DOHH2 (cell line): ENCODE measurements around the gene MEGF11.

ENCODE experiments used
- H3F3A ChIP-seq: fragments of 200-600 bp; sonication (generic), shearing (Covaris generic); 2 replicates; pipeline ENCODE4 v1.6.0; 2016; ENCODE audit warnings: antibody characterized with exemption, mild to moderate bottlenecking; ENCODE audit not compliant: control insufficient read depth, insufficient read depth
- H3K27ac ChIP-seq: fragments of 200-600 bp; sonication (generic); 2 replicates; pipeline ENCODE4 v1.5.1; 2014; ENCODE audit warnings: low read depth, mild to moderate bottlenecking, low read length, moderate library complexity
- H3K27me3 ChIP-seq: fragments of 200-600 bp; sonication (generic); 2 replicates; pipeline ENCODE4 v1.6.1; 2014; ENCODE audit warnings: mild to moderate bottlenecking, low read length, mixed read lengths; ENCODE audit not compliant: control insufficient read depth
- H3K36me3 ChIP-seq: fragments of 200-600 bp; sonication (generic); 2 replicates; pipeline ENCODE4 v1.6.1; 2014; ENCODE audit warnings: mild to moderate bottlenecking, low read length, moderate library complexity, mixed read lengths; ENCODE audit not compliant: control insufficient read depth
- H3K4me1 ChIP-seq: fragments of 200-600 bp; sonication (generic); 2 replicates; pipeline ENCODE4 v1.6.1; 2014; ENCODE audit warnings: mild to moderate bottlenecking, low read length, mixed read lengths; ENCODE audit not compliant: control insufficient read depth
- H3K4me2 ChIP-seq: fragments of 200-600 bp; sonication (generic); 2 replicates; pipeline ENCODE4 v1.6.0; 2014; ENCODE audit warnings: mild to moderate bottlenecking, low read length, moderate library complexity
- H3K4me3 ChIP-seq: fragments of 200-600 bp; sonication (generic); 2 replicates; pipeline ENCODE4 v1.5.1; 2014; ENCODE audit warnings: mild to moderate bottlenecking, low read length, mixed read lengths
- H3K79me2 ChIP-seq: fragments of 200-600 bp; sonication (generic); 2 replicates; pipeline ENCODE4 v1.6.1; 2014; ENCODE audit warnings: mild to moderate bottlenecking, low read length, mixed read lengths; ENCODE audit not compliant: control insufficient read depth
- H3K9me2 ChIP-seq: fragments of 200-600 bp; sonication (generic); replicated peaks from 2 replicates; pipeline ENCODE4 v1.6.1; 2014; ENCODE audit warnings: mild to moderate bottlenecking, low read length, mixed read lengths; ENCODE audit not compliant: control insufficient read depth
- H3K9me3 ChIP-seq: fragments of 200-600 bp; sonication (generic); 2 replicates; pipeline ENCODE4 v1.6.1; 2014; ENCODE audit warnings: antibody characterized with exemption, low read length, mixed read lengths; ENCODE audit not compliant: control insufficient read depth, insufficient read depth
- H4K20me1 ChIP-seq: fragments of 200-600 bp; sonication (generic); 2 replicates; pipeline ENCODE4 v1.6.0; 2014; ENCODE audit warnings: low read depth, mild to moderate bottlenecking, antibody characterized with exemption, low read length, moderate library complexity; ENCODE audit not compliant: control insufficient read depth, insufficient read depth
- EZH2phosphoT487 ChIP-seq: fragments of 200-600 bp; sonication (generic); IDR thresholded peaks from 2 replicates; pipeline ENCODE4 v1.6.1; 2017; ENCODE audit warnings: borderline replicate concordance, mild to moderate bottlenecking, antibody characterized with exemption, low read length, moderate library complexity, mixed read lengths
- TF ChIP-seq, protein P1 (sequence below): fragments of 200-600 bp; sonication (generic); IDR thresholded peaks from one replicate; pipeline ENCODE4 v1.5.1; 2014; ENCODE audit warnings: antibody characterized with exemption, mild to moderate bottlenecking, low read depth, low read length; ENCODE audit not compliant: poor library complexity, severe bottlenecking

MEGF11 gene

DNA sequence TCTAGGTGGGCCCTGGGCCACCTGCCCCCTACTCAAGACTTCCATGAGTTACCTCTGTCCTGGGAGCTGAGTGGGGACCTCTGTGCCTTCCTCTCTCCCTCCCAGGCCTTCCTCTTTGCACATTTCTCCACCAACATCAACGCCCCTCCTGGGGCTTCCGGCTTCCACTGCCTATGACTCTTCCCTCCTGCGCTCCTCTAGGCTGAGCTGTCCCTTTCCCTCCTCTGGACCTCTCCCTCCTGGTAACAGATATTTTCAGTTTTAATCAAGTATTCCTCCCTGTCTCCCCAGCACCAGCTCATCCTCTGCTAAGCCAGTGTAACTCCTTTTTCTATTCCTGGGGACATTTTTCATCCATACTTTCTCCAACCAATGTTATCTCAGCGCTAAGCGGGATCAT is 223.9 kb downstream of the MEGF11 start:
- Histone ChIP-seq H3K9me3 (no peaks in the 10 kb centered on the region), H4K20me1 (peaks cover 7% of the 10 kb centered on the region), H3K36me3 (peaks cover 2% of the 10 kb centered on the region; the same call in 1 of the 2 replicates), H3K79me2 (no peaks in the 10 kb centered on the region), H3K27ac (no peak overlapping the region), H3K9me2 (no peaks in the 10 kb centered on the region), H3K4me1 (peaks cover 13% of the 10 kb centered on the region), H3K27me3 (no peaks in the 10 kb centered on the region), H3K4me3 (no peak overlapping the region), H3F3A (no peaks in the 10 kb centered on the region), H3K4me2 (no peak overlapping the region)
- TF ChIP-seq, protein P1, sequence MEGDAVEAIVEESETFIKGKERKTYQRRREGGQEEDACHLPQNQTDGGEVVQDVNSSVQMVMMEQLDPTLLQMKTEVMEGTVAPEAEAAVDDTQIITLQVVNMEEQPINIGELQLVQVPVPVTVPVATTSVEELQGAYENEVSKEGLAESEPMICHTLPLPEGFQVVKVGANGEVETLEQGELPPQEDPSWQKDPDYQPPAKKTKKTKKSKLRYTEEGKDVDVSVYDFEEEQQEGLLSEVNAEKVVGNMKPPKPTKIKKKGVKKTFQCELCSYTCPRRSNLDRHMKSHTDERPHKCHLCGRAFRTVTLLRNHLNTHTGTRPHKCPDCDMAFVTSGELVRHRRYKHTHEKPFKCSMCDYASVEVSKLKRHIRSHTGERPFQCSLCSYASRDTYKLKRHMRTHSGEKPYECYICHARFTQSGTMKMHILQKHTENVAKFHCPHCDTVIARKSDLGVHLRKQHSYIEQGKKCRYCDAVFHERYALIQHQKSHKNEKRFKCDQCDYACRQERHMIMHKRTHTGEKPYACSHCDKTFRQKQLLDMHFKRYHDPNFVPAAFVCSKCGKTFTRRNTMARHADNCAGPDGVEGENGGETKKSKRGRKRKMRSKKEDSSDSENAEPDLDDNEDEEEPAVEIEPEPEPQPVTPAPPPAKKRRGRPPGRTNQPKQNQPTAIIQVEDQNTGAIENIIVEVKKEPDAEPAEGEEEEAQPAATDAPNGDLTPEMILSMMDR, result no peak
- TF ChIP-seq EZH2phosphoT487, result no peak

DNA sequence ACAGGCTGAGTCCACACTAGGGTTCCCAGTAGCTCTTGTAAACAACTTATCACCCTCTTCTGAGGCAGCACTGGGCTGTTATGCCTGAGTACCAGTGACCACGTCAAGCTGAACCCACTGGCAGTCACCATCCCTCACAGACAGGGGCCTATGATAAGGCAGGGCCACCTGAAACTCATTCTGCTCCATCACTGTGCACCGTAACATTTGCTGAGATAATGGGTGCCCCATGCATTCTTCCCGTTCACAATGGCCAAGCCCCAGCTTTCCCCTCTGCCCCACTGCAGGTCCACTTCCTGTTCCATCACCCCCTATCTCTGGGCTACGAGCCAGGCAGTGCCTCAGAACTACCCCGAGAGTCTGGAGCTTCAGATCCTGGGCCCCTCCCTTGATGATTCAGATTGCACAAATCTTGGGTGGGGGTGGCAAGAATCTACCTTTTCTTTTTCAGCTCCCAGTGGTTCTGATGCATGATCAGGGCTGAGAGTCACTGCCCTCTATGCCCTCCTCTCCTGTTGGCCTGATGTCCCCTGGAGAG is 226.2 kb downstream of the MEGF11 start:
- Histone ChIP-seq H3K4me2 (no peak overlapping the region), H3K36me3 (peaks cover under 1% of the 10 kb centered on the region; the same call in 1 of the 2 replicates), H3K4me1 (peaks cover 13% of the 10 kb centered on the region), H3K4me3 (no peak overlapping the region), H3K9me3 (no peaks in the 10 kb centered on the region), H3K27ac (no peak overlapping the region), H3K27me3 (no peaks in the 10 kb centered on the region), H3K9me2 (no peaks in the 10 kb centered on the region), H3F3A (no peaks in the 10 kb centered on the region), H3K79me2 (no peaks in the 10 kb centered on the region), H4K20me1 (peaks cover 9% of the 10 kb centered on the region)
- TF ChIP-seq, protein P1, result no peak
- TF ChIP-seq EZH2phosphoT487, result no peak

DNA sequence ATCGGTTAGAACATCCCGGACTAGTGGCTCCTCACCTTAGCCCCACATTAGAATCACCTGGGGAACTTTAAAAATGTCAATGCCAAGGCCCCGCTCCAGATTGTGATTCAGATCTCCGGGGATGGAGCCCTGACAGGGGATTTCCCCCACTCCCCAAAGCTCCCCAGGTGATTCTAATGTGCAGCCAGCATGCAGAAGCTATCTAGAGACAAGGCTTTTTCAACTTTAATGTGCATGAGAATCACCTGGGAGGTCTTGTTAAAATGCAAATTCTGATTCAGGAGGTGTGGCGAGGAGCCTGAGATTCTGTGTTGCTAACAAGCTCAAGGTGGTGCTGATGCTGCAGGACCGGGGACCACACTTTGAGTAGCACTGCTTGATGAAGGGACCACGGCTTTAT is 227.6 kb downstream of the MEGF11 start:
- H3K27ac ChIP-seq, result no peak overlapping the region
- TF ChIP-seq EZH2phosphoT487, result no peak
- TF ChIP-seq, protein P1, result no peak
- no peaks in the 10 kb centered on the region for H3K9me3 ChIP-seq
- H3K4me3 ChIP-seq, result no peak overlapping the region
- H3K4me1 ChIP-seq, result peaks cover 13% of the 10 kb centered on the region
- peaks cover 7% of the 10 kb centered on the region; the same call in 1 of the 2 replicates for H4K20me1 ChIP-seq
- no peak overlapping the region for H3K4me2 ChIP-seq
- peaks cover 7% of the 10 kb centered on the region; the same call in 1 of the 2 replicates for H3K36me3 ChIP-seq
- no peaks in the 10 kb centered on the region for H3K27me3 ChIP-seq
- no peaks in the 10 kb centered on the region for H3F3A ChIP-seq
- no peaks in the 10 kb centered on the region for H3K9me2 ChIP-seq
- no peaks in the 10 kb centered on the region for H3K79me2 ChIP-seq
